ENCODE data around the gene DMRTA1.
A peak's percentile ranks its signal among the peaks of the same experiment; 100 is the strongest.
"Not testable (repeated sequence)": the region's sequence is repeated elsewhere in the genome, so short reads cannot be mapped to it uniquely, and the experiment has no call there.

The DMRTA1 gene

GRCh38 chr9:22454016-22454415, 7.4 kb downstream of the DMRTA1 start:
- DNase-seq (ENCODE audit: low read depth): peak; percentile 3
- H3K4me3 ChIP-seq (ENCODE audit: low read depth, low read length): no peak overlapping the region

DNA sequence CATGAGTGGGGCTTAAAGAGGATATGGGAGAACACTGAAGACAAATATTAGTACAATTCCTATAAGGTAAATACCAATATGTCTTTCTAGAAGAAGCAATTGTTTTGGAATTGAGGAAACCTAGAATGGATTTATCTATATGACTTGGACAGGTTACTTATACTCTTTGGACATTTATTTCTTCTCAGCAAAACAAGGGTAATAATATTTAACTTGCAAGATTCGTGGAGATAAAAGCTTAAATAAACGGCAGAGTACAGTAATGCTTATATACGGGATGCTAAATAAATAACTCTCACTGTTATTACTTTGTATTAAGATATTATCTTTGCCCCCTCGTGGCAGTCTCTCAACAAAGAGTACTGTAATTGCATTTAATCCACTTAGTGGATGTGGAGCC, 8.6 kb downstream of the DMRTA1 start:
- no peak for DNase-seq (ENCODE audit: low read depth)
- no peak overlapping the region for H3K4me3 ChIP-seq (ENCODE audit: low read depth, low read length)

- DNase-seq (ENCODE audit: low read depth): no peak
- H3K4me3 ChIP-seq (ENCODE audit: low read depth, low read length): no peak overlapping the region
These were observed 10.8 kb downstream of the DMRTA1 start for GRCh38 chr9:22457448-22457847.

- no peak overlapping the region for H3K4me3 ChIP-seq (ENCODE audit: low read depth, low read length)
- DNase-seq (ENCODE audit: low read depth): no peak
These were observed 16.6 kb downstream of the DMRTA1 start for GRCh38 chr9:22463205-22463604.

DNA sequence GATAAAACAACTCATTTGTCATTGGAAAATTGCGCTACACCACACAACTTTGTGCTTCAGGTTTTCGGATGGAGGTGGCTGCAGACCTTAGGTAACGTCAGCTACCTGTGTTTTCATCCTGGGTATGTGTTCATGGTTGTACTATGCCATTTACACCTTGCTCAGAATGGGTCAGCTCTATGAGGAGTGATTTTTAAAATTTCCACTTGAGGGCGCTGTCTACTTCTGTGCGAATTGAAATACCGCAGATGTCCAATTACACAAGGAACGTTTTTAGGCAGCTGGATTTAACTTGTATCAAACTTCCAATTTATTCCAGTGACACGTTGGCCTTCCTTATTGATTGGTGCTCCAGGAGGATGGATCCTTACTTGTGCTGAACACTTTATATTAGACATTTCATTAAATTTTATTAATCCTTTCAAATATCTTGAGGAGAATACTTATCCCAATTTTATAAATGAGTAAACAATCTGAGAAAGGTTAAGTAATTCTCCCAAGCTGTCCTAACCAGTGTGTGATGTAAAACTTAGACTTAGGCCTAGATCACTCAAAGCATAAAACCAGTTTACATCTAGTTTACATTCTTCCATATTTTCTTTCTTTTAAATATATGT, 23.4 kb downstream of the DMRTA1 start:
- peak; percentile 3 for DNase-seq (ENCODE audit: low read depth)
- no peak overlapping the region for H3K4me3 ChIP-seq (ENCODE audit: low read depth, low read length)

GRCh38 chr9:22481566-22481965, 34.9 kb downstream of the DMRTA1 start:
- DNase-seq (ENCODE audit: low read depth): no peak
- H3K4me3 ChIP-seq (ENCODE audit: low read depth, low read length): no peak overlapping the region

DNA sequence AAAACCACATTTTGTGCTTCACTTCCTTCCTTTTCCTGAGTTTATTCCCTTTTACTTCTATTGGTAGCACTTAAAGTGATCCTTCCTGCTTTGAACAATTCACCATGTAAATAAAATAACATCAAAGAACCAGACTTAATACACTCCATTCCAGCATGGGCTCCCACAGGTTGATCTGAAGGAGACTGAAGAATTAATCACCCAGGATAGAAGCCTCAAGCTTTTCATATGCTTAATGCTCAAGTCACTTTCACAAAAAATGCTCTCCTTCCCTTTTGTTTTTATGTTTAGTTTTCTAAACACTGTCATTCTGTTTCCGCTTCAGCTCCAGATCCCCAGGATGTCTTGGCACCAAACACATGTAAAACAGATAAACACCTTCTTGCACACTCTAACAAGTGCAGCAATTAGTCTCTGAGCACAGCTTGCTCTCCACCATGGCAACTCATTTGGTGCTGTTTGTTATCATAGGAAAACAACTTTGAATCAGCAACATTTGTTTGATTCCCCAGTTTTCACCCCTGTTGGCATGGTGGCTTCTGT, 37.0 kb downstream of the DMRTA1 start:
- no peak overlapping the region for H3K4me3 ChIP-seq (ENCODE audit: low read depth, low read length)
- no peak for DNase-seq (ENCODE audit: low read depth)

DNA sequence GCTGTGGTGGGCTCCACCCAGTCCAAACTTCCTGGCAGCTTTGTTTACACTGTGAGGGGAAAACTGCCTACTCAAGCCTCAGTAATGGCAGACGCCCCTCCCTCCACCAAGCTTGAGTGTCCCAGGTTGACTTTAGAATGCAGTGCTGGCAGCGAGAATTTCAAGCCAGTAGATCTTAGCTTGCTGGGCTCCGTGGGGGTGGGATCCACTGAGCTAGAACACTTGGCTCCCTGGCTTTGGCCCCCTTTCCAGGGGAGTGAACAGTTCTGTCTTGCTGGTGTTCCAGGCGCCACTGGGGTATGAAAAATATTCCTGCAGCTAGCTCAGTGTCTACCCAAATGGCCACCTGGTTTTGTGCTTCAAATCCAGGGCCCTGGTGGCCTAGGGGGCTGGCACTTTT, 49.6 kb downstream of the DMRTA1 start:
- not testable (repeated sequence) for DNase-seq (ENCODE audit: low read depth); H3K4me3 ChIP-seq (ENCODE audit: low read depth, low read length)
